Left lung (tissue), 10 donors: ENCODE results near the gene MAN2A1. TPM values are rescaled to one million over a fixed set of nuclear protein-coding genes. Genes with fewer than 3 reads are reported as not detected.

Experiments used
- ATAC-seq: fragments of 200-7000 bp; cut with Tn5 transposase; one replicate; pipeline ENCODE4 v1.9.1; 2020; ENCODE audit warnings: moderate library complexity
- DNase-seq, 4 donors: peaks; one replicate each; pipeline ENCODE4 v3.0.0-alpha.2; 2013 to 2020
- H3K27ac ChIP-seq, 2 donors: fragments of 200-600 bp; sonication (generic) in 1 of 2; one replicate each; pipeline versions ENCODE4 v1.5.0 to v1.8.0; 2020 to 2021
- H3K27me3 ChIP-seq, 2 donors: fragments of 200-600 bp; sonication (generic) in 1 of 2; one replicate each; pipeline versions ENCODE4 v1.5.0 to v1.8.0; 2020 to 2021
- H3K36me3 ChIP-seq, 2 donors: fragments of 200-600 bp; sonication (generic) in 1 of 2; one replicate each; pipeline versions ENCODE4 v1.5.0 to v1.8.0; 2020 to 2021
- H3K4me1 ChIP-seq, 2 donors: fragments of 200-600 bp; one replicate each; pipeline ENCODE4 v1.8.0; 2021
- H3K4me3 ChIP-seq, 2 donors: fragments of 200-600 bp; sonication (generic) in 1 of 2; one replicate each; pipeline versions ENCODE4 v1.5.0 to v1.8.0; 2020 to 2021; ENCODE audit warnings: mild to moderate bottlenecking in 1 of 2
- H3K9me3 ChIP-seq, 2 donors: fragments of 200-600 bp; sonication (generic) in 1 of 2; one replicate each; pipeline versions ENCODE4 v1.5.0 to v1.8.0; 2020 to 2021
- intact Hi-C, 2 donors: fragments of 100-400 bp; cut with DNase I; formaldehyde crosslinking; loops; one replicate each; pipeline versions ENCODE4 v1.11.2 to v1.14.2; 2022
- polyA plus RNA-seq, 6 donors: library from polyadenylated mRNA; unstranded; fragments of 120-200 nt; gene quantifications; one replicate each; pipeline ENCODE4 v1.2.1, GENCODE V29; 2013; ENCODE audit not compliant: insufficient read length in 6 of 6
- total RNA-seq, 2 donors: library from RNA; stranded (reverse); fragmentation: NEBNext Ultra II Directional; extraction: Animal tissue kit (Norgen Biotek cat#: 25700); gene quantifications; one replicate each; pipeline ENCODE4 v1.2.1, GENCODE V29; 2021
- TF ChIP-seq, protein P1 (sequence below), 2 donors: fragments of 200-600 bp; sonication (generic) in 1 of 2; IDR thresholded peaks; one replicate each; pipeline versions ENCODE4 v1.5.0 to v1.8.0; 2021; ENCODE audit warnings: antibody characterized with exemption in 2 of 2
- donor health status: DM: no; HTN: yes; CAD: no.
- donor health status: DM: no; HTN: no; CAD: no.

MAN2A1 gene
- total and polyA plus RNA-seq, 8 donors: 42.2 to 54.7 (median 47.9) TPM

DNA sequence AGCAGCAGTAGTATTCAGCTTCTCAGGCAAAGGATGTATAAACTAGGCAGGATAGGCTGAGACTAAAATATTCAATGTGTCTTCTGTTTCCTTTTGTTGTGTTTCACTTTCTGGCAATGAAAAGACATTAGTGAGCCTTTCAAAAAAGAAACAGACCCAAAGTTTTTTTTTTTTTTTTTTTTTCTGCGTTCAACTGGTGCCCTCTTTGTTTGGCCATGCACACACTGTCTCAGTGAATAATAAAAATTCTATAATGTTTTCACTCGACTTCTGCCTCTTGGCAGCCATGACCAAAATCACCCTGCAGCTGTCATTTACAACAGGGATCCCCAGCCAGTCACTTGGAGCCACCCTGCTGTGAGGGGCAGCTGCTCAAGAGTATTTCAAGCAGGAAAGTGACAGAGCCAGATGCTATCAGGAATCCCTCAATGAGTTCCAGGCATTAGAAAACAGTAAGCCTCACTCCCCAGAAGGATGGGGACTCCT is 44.0 kb upstream of the MAN2A1 start:
- Histone ChIP-seq H3K9me3 (no peaks in the 10 kb centered on the region), H3K4me3 (no peak overlapping the region), H3K4me1 (no peaks in the 10 kb centered on the region), H3K36me3 (no peaks in the 10 kb centered on the region), H3K27me3 (no peaks in the 10 kb centered on the region), H3K27ac (no peak overlapping the region)
- TF ChIP-seq, protein P1, sequence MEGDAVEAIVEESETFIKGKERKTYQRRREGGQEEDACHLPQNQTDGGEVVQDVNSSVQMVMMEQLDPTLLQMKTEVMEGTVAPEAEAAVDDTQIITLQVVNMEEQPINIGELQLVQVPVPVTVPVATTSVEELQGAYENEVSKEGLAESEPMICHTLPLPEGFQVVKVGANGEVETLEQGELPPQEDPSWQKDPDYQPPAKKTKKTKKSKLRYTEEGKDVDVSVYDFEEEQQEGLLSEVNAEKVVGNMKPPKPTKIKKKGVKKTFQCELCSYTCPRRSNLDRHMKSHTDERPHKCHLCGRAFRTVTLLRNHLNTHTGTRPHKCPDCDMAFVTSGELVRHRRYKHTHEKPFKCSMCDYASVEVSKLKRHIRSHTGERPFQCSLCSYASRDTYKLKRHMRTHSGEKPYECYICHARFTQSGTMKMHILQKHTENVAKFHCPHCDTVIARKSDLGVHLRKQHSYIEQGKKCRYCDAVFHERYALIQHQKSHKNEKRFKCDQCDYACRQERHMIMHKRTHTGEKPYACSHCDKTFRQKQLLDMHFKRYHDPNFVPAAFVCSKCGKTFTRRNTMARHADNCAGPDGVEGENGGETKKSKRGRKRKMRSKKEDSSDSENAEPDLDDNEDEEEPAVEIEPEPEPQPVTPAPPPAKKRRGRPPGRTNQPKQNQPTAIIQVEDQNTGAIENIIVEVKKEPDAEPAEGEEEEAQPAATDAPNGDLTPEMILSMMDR (IDR thresholded peaks at IDR 0.05): no peak
- DNase-seq: no peak
- intact Hi-C loops: no loop called here
- ATAC-seq: no peak

DNA sequence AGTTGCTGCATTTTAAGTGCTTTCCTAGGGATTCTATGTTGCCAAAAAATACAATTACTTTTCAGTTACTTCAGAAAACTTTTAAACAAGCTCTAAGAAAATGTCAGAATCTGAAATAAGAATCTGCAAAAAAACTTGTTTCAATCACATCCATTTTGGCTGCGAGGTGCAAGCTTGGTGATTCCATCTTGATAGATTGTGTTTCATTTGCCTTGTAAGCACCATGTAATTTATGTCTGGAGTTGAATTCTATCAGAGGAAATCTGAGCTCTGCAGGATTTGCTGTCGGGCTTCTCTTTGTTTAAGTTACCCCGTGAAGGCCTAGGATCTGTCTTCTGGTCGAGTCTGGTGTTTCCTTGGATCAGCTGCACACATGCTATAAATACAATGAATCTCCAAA is 40.4 kb upstream of the MAN2A1 start:
- no peaks in the 10 kb centered on the region for H3K9me3 ChIP-seq
- ATAC-seq (no peak), DNase-seq (no peak)
- no peak overlapping the region for H3K27ac ChIP-seq
- intact Hi-C loops: no loop called here
- H3K36me3 ChIP-seq: no peaks in the 10 kb centered on the region
- TF ChIP-seq, protein P1 (IDR thresholded peaks at IDR 0.05): no peak
- H3K4me3 ChIP-seq: no peak overlapping the region
- no peaks in the 10 kb centered on the region for H3K4me1 ChIP-seq
- no peaks in the 10 kb centered on the region for H3K27me3 ChIP-seq

DNA sequence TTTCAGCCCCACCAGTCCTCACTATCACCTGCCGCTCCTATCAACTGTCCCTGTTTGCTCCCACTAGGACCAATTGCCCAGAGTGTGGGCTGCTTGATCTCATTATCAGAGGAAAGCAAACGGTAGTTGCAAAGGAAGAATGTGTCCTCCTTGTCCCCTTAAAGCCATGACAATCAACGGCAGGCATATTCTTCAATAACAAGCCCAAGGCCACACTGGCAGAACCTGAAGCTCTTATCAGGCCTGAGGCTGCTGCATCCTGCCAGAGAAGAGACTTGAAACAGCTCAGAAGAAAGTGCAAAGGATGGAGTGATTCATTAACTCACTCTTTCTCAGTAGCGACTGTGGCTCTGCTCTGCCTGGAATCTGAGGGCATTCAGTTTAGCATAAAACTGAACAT is 39.2 kb upstream of the MAN2A1 start:
- Histone ChIP-seq H3K4me3 (no peak overlapping the region), H3K27me3 (no peaks in the 10 kb centered on the region), H3K4me1 (peaks cover 0 to 5% of the 10 kb centered on the region in 2 donors), H3K9me3 (no peaks in the 10 kb centered on the region), H3K36me3 (no peaks in the 10 kb centered on the region), H3K27ac (no peak overlapping the region)
- DNase-seq (no peak), ATAC-seq (no peak)
- intact Hi-C loops: no loop called here
- TF ChIP-seq, protein P1 (IDR thresholded peaks at IDR 0.05): no peak

GRCh38 chr5:109652096-109652495 is 37.6 kb upstream of the MAN2A1 start:
- TF ChIP-seq, protein P1 (IDR thresholded peaks at IDR 0.05): no peak
- Histone ChIP-seq H3K27me3 (no peaks in the 10 kb centered on the region), H3K9me3 (no peaks in the 10 kb centered on the region), H3K27ac (no peak overlapping the region), H3K36me3 (no peaks in the 10 kb centered on the region), H3K4me3 (no peak overlapping the region), H3K4me1 (peaks cover 0 to 19% of the 10 kb centered on the region in 2 donors)
- DNase-seq (no peak), ATAC-seq (no peak)
- intact Hi-C loops: no loop called here

- peaks cover 0 to 26% of the 10 kb centered on the region in 2 donors for H3K4me1 ChIP-seq
- no peaks in the 10 kb centered on the region for H3K27me3 ChIP-seq
- TF ChIP-seq, protein P1 (IDR thresholded peaks at IDR 0.05): no peak
- intact Hi-C loops: no loop called here
- DNase-seq: no peak
- H3K36me3 ChIP-seq: no peaks in the 10 kb centered on the region
- H3K27ac ChIP-seq: no peak overlapping the region
- no peak overlapping the region for H3K4me3 ChIP-seq
- no peaks in the 10 kb centered on the region for H3K9me3 ChIP-seq
- no peak for ATAC-seq
Measured at GRCh38 chr5:109653042-109653441, 36.7 kb upstream of the MAN2A1 start.
